ENCODE measurements around the gene SCNN1B. TPM values are rescaled to one million over a fixed set of nuclear protein-coding genes. Genes with fewer than 3 reads are reported as not detected.

The SCNN1B gene
- total RNA-seq, 2 experiments from 2014 or later, result not detected

GRCh38 chr16:23257682-23258081, 44.4 kb upstream of the SCNN1B start:
- no peak overlapping the region for H3K4me3 Mint-ChIP-seq
- no peaks in the 10 kb centered on the region for H3K9me3 Mint-ChIP-seq
- POLR2A ChIA-PET, result no interaction called here
- no peaks in the 10 kb centered on the region for H3K36me3 Mint-ChIP-seq (ENCODE audit: low read depth)
- DNase-seq (no peak), ATAC-seq (ENCODE audit: poor library complexity) (no peak)
- Histone ChIP-seq H3K4me3 (ENCODE audit: low read length) (no peak overlapping the region), H3K9me3 (ENCODE audit: control insufficient read depth in 1 of 2, insufficient read depth in 1 of 2, low read length in 2 of 2) (no peaks in the 10 kb centered on the region), H3K36me3 (ENCODE audit: insufficient read depth, low read length) (no peaks in the 10 kb centered on the region), H3K27me3 (ENCODE audit: control insufficient read depth in 1 of 2, insufficient read depth in 2 of 2, low read length in 2 of 2) (no peaks in the 10 kb centered on the region), H3K4me1 (ENCODE audit: insufficient read depth, low read length) (no peaks in the 10 kb centered on the region), H3K27ac (ENCODE audit: low read depth in 1 of 2, low read length in 2 of 2) (no peak overlapping the region)
- H3K4me1 Mint-ChIP-seq (ENCODE audit: low read depth), result no peaks in the 10 kb centered on the region
- H3K27me3 Mint-ChIP-seq, result peaks cover 5% of the 10 kb centered on the region
- no peak for TF ChIP-seq CTCF (IDR thresholded peaks at IDR 0.05)
- CTCF ChIA-PET, result no interaction called here
- intact Hi-C loops (cut with DNase I, micrococcal nuclease), result no loop called here
- H3K27ac Mint-ChIP-seq, result no peak overlapping the region

GRCh38 chr16:23258919-23259237, 43.2 kb upstream of the SCNN1B start:
- ChIA-PET CTCF (no interaction called here), POLR2A (no interaction called here)
- no peak for ATAC-seq (ENCODE audit: poor library complexity)

DNA sequence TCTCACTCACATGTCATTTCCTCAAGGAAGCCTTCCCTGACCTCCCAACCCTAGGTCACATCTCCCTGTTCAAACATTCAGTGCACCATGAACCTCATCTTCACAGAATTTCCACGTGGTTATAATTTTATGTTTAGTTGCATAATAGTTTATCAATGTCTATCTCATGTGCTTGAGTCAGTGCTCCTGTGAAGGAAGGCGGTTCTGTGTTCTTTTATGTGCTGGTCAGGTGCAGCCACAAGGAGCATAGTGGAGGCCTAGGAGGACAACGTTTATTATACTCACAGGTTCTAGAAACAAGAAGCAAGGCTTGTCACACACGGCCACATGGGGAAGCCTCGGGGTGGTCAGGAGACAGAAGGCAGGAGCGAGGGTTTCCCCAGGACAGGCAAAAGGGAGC, 34.5 kb upstream of the SCNN1B start:
- Mint-ChIP-seq H3K27ac (no peak overlapping the region), H3K4me1 (ENCODE audit: low read depth) (no peaks in the 10 kb centered on the region), H3K36me3 (ENCODE audit: low read depth) (no peaks in the 10 kb centered on the region), H3K9me3 (peaks cover 6% of the 10 kb centered on the region), H3K4me3 (no peak overlapping the region), H3K27me3 (peaks cover 21% of the 10 kb centered on the region)
- H3K9me3 ChIP-seq (ENCODE audit: control insufficient read depth in 1 of 2, insufficient read depth in 1 of 2, low read length in 2 of 2), result peaks cover 0 to 4% of the 10 kb centered on the region in 2 experiments
- intact Hi-C loops (cut with DNase I, micrococcal nuclease), result no loop called here
- ATAC-seq (ENCODE audit: poor library complexity), result no peak
- H3K4me3 ChIP-seq (ENCODE audit: low read length), result no peak overlapping the region
- H3K36me3 ChIP-seq (ENCODE audit: insufficient read depth, low read length), result no peaks in the 10 kb centered on the region
- H3K27me3 ChIP-seq (ENCODE audit: control insufficient read depth in 1 of 2, insufficient read depth in 2 of 2, low read length in 2 of 2), result peaks cover 0 to 3% of the 10 kb centered on the region in 2 experiments
- no peaks in the 10 kb centered on the region for H3K4me1 ChIP-seq (ENCODE audit: insufficient read depth, low read length)
- no peak for TF ChIP-seq CTCF (IDR thresholded peaks at IDR 0.05)
- ChIA-PET CTCF (interaction anchor here (0.6 kb wide), 1 partner anchor 947 kb away, joined by 3 read pairs; no protein-coding TSS in a partner anchor), POLR2A (no interaction called here)
- no peak overlapping the region for H3K27ac ChIP-seq (ENCODE audit: low read depth in 1 of 2, low read length in 2 of 2)
- DNase-seq, result no peak

More at GRCh38 chr16:23258919-23259237, 43.2 kb upstream of the SCNN1B start:
- no peak for TF ChIP-seq CTCF (IDR thresholded peaks at IDR 0.05)
- Mint-ChIP-seq H3K4me3 (no peak overlapping the region), H3K27ac (no peak overlapping the region), H3K4me1 (ENCODE audit: low read depth) (no peaks in the 10 kb centered on the region), H3K9me3 (no peaks in the 10 kb centered on the region), H3K36me3 (ENCODE audit: low read depth) (no peaks in the 10 kb centered on the region), H3K27me3 (peaks cover 10% of the 10 kb centered on the region)
- Histone ChIP-seq H3K36me3 (ENCODE audit: insufficient read depth, low read length) (no peaks in the 10 kb centered on the region), H3K4me3 (ENCODE audit: low read length) (no peak overlapping the region), H3K4me1 (ENCODE audit: insufficient read depth, low read length) (no peaks in the 10 kb centered on the region), H3K27me3 (ENCODE audit: control insufficient read depth in 1 of 2, insufficient read depth in 2 of 2, low read length in 2 of 2) (no peaks in the 10 kb centered on the region), H3K9me3 (ENCODE audit: control insufficient read depth in 1 of 2, insufficient read depth in 1 of 2, low read length in 2 of 2) (no peaks in the 10 kb centered on the region), H3K27ac (ENCODE audit: low read depth in 1 of 2, low read length in 2 of 2) (no peak overlapping the region)
- intact Hi-C loops (cut with DNase I, micrococcal nuclease), result no loop called here
- DNase-seq, result no peak
